ENCODE measurements around the gene SOHLH1.

GRCh38 chr9:135663857-135664256 is 35.4 kb downstream of the SOHLH1 start:
- TF ChIP-seq EZH2 (IDR thresholded peaks at IDR 0.05; ENCODE audit: low read length, unreplicated experiment) (no peak), CTCF (conservative IDR thresholded peaks at IDR 0.05; ENCODE audit: low read depth, low read length) (no peak), EZH2phosphoT487 (IDR thresholded peaks at IDR 0.05; ENCODE audit: borderline replicate concordance, low read length) (no peak)
